ENCODE results near the gene FNDC3A. TPM values are rescaled to one million over a fixed set of nuclear protein-coding genes. Genes with fewer than 3 reads are reported as not detected.
A peak's percentile ranks its signal among the peaks of the same experiment; 100 is the strongest.

The FNDC3A gene
- total and polyA plus RNA-seq, 3 experiments from 2014 or later, result 8.8 to 22.7 (median 21.8) TPM

GRCh38 chr13:49023431-49023830, 47.7 kb downstream of the FNDC3A start:
- peaks cover 12 to 43% (median 35%) of the 10 kb centered on the region in 3 donors for H3K36me3 Mint-ChIP-seq
- H3K4me3 ChIP-seq (ENCODE audit: low read length), result no peak overlapping the region
- CTCF ChIA-PET, result no interaction called here
- no peaks in the 10 kb centered on the region for H3K4me1 ChIP-seq (ENCODE audit: insufficient read depth, low read length)
- no peak for DNase-seq
- H3K27me3 Mint-ChIP-seq, result no peaks in the 10 kb centered on the region
- peaks cover 8 to 23% (median 17%) of the 10 kb centered on the region in 3 donors for H3K4me1 Mint-ChIP-seq
- H3K27me3 ChIP-seq (ENCODE audit: insufficient read depth, low read length, poor library complexity, severe bottlenecking), result no peaks in the 10 kb centered on the region
- H3K27ac ChIP-seq (ENCODE audit: low read depth, low read length), result no peak overlapping the region
- POLR2A ChIA-PET, result no interaction called here
- peaks cover 2 to 11% (median 3%) of the 10 kb centered on the region in 5 donors for H3K9me3 Mint-ChIP-seq
- H3K9me3 ChIP-seq (ENCODE audit: low read length), result no peaks in the 10 kb centered on the region
- no peak overlapping the region for H3K4me3 Mint-ChIP-seq
- H3K36me3 ChIP-seq (ENCODE audit: insufficient read depth, low read length), result no peaks in the 10 kb centered on the region
- no peak overlapping the region for H3K27ac Mint-ChIP-seq

- H3K36me3 Mint-ChIP-seq, result peaks cover 10 to 38% (median 31%) of the 10 kb centered on the region in 3 donors
These were observed 51.1 kb downstream of the FNDC3A start for GRCh38 chr13:49026851-49027250.

GRCh38 chr13:49029570-49029969, 53.9 kb downstream of the FNDC3A start:
- ChIA-PET CTCF (no interaction called here), POLR2A (no interaction called here)
- peaks cover 2 to 10% (median 9%) of the 10 kb centered on the region in 3 donors for H3K4me1 Mint-ChIP-seq
- H3K27ac Mint-ChIP-seq, result no peak overlapping the region
- DNase-seq, result no peak
- H3K4me3 ChIP-seq (ENCODE audit: low read length), result no peak overlapping the region
- no peak overlapping the region for H3K27ac ChIP-seq (ENCODE audit: low read depth, low read length)
- no peaks in the 10 kb centered on the region for H3K4me1 ChIP-seq (ENCODE audit: insufficient read depth, low read length)
- no peaks in the 10 kb centered on the region for H3K9me3 ChIP-seq (ENCODE audit: low read length)
- H3K36me3 ChIP-seq (ENCODE audit: insufficient read depth, low read length), result no peaks in the 10 kb centered on the region
- H3K4me3 Mint-ChIP-seq, result no peak overlapping the region
- H3K36me3 Mint-ChIP-seq, result peaks cover 10 to 23% (median 20%) of the 10 kb centered on the region in 3 donors
- peaks cover 0 to 4% (median 0%) of the 10 kb centered on the region in 5 donors for H3K9me3 Mint-ChIP-seq
- no peaks in the 10 kb centered on the region for H3K27me3 Mint-ChIP-seq
- H3K27me3 ChIP-seq (ENCODE audit: insufficient read depth, low read length, poor library complexity, severe bottlenecking), result no peaks in the 10 kb centered on the region

More at GRCh38 chr13:49026851-49027250, 51.1 kb downstream of the FNDC3A start:
- Mint-ChIP-seq H3K27ac (no peak overlapping the region), H3K9me3 (peaks cover 2 to 13% (median 3%) of the 10 kb centered on the region in 5 donors), H3K4me1 (peaks cover 0 to 6% (median 5%) of the 10 kb centered on the region in 3 donors), H3K27me3 (no peaks in the 10 kb centered on the region), H3K4me3 (peak overlapping the region in 1 of 7 donors; percentile 44)
- Histone ChIP-seq H3K4me1 (ENCODE audit: insufficient read depth, low read length) (no peaks in the 10 kb centered on the region), H3K4me3 (ENCODE audit: low read length) (no peak overlapping the region), H3K9me3 (ENCODE audit: low read length) (no peaks in the 10 kb centered on the region), H3K27me3 (ENCODE audit: insufficient read depth, low read length, poor library complexity, severe bottlenecking) (no peaks in the 10 kb centered on the region), H3K27ac (ENCODE audit: low read depth, low read length) (no peak overlapping the region), H3K36me3 (ENCODE audit: insufficient read depth, low read length) (no peaks in the 10 kb centered on the region)
- ChIA-PET CTCF (no interaction called here), POLR2A (no interaction called here)
- no peak for DNase-seq

DNA sequence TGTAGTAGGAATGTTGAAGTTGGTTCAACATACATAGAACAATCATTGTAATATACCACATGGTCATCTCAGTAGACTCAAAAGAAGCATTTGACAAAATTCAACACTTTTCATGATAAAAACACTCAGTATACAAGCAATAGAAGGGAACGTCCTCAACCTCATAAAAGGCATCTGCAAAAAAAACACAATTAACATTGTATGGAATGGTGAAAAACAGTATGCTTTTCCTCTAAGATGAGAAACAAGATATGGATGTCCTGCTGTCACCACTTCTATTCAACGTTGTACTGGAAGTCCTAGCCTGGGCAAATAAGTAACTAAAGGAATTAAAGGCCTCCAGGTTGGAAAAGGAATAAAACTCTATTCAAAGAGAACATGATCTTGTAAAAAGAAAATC, 54.5 kb downstream of the FNDC3A start:
- no peaks in the 10 kb centered on the region for H3K9me3 ChIP-seq (ENCODE audit: low read length)
- DNase-seq, result no peak
- Mint-ChIP-seq H3K27me3 (no peaks in the 10 kb centered on the region), H3K36me3 (peaks cover 10 to 23% (median 20%) of the 10 kb centered on the region in 3 donors), H3K4me1 (peaks cover 2 to 10% (median 9%) of the 10 kb centered on the region in 3 donors), H3K27ac (no peak overlapping the region), H3K4me3 (no peak overlapping the region), H3K9me3 (peaks cover 0 to 4% (median 0%) of the 10 kb centered on the region in 5 donors)
- no peak overlapping the region for H3K4me3 ChIP-seq (ENCODE audit: low read length)
- H3K36me3 ChIP-seq (ENCODE audit: insufficient read depth, low read length), result no peaks in the 10 kb centered on the region
- no peaks in the 10 kb centered on the region for H3K27me3 ChIP-seq (ENCODE audit: insufficient read depth, low read length, poor library complexity, severe bottlenecking)
- ChIA-PET POLR2A (no interaction called here), CTCF (interaction anchor here (0.7 kb wide), 1 partner anchor 8 kb away, joined by 3 read pairs; no protein-coding TSS in a partner anchor)
- H3K4me1 ChIP-seq (ENCODE audit: insufficient read depth, low read length), result no peaks in the 10 kb centered on the region
- H3K27ac ChIP-seq (ENCODE audit: low read depth, low read length), result no peak overlapping the region

GRCh38 chr13:49040872-49041271, 65.2 kb downstream of the FNDC3A start:
- no peak overlapping the region for H3K27ac Mint-ChIP-seq
- no peak overlapping the region for H3K27ac ChIP-seq (ENCODE audit: low read depth, low read length)

GRCh38 chr13:49042476-49042875, 66.8 kb downstream of the FNDC3A start:
- Mint-ChIP-seq H3K4me3 (no peak overlapping the region), H3K27ac (peak overlapping the region in 1 of 8 donors; percentile 12), H3K36me3 (peaks cover 11 to 22% (median 11%) of the 10 kb centered on the region in 3 donors), H3K27me3 (no peaks in the 10 kb centered on the region), H3K4me1 (peaks cover 9 to 23% (median 10%) of the 10 kb centered on the region in 3 donors), H3K9me3 (no peaks in the 10 kb centered on the region)
- Histone ChIP-seq H3K4me3 (ENCODE audit: low read length) (no peak overlapping the region), H3K36me3 (ENCODE audit: insufficient read depth, low read length) (no peaks in the 10 kb centered on the region), H3K27me3 (ENCODE audit: insufficient read depth, low read length, poor library complexity, severe bottlenecking) (no peaks in the 10 kb centered on the region), H3K27ac (ENCODE audit: low read depth, low read length) (no peak overlapping the region), H3K9me3 (ENCODE audit: low read length) (no peaks in the 10 kb centered on the region), H3K4me1 (ENCODE audit: insufficient read depth, low read length) (no peaks in the 10 kb centered on the region)
- ChIA-PET CTCF (interaction anchor here (1.3 kb wide), 1 partner anchor 22 kb away, joined by 3 read pairs; no protein-coding TSS in a partner anchor), POLR2A (no interaction called here)
- no peak for DNase-seq

More at GRCh38 chr13:49040872-49041271, 65.2 kb downstream of the FNDC3A start:
- POLR2A ChIA-PET, result no interaction called here
- H3K4me3 Mint-ChIP-seq, result no peak overlapping the region
- H3K27me3 Mint-ChIP-seq, result no peaks in the 10 kb centered on the region
- Histone ChIP-seq H3K9me3 (ENCODE audit: low read length) (no peaks in the 10 kb centered on the region), H3K36me3 (ENCODE audit: insufficient read depth, low read length) (no peaks in the 10 kb centered on the region), H3K4me3 (ENCODE audit: low read length) (no peak overlapping the region), H3K4me1 (ENCODE audit: insufficient read depth, low read length) (no peaks in the 10 kb centered on the region), H3K27me3 (ENCODE audit: insufficient read depth, low read length, poor library complexity, severe bottlenecking) (no peaks in the 10 kb centered on the region)
- H3K4me1 Mint-ChIP-seq, result peaks cover 5 to 13% (median 7%) of the 10 kb centered on the region in 3 donors
- H3K36me3 Mint-ChIP-seq, result peaks cover 9 to 17% (median 10%) of the 10 kb centered on the region in 3 donors
- DNase-seq, result no peak
- CTCF ChIA-PET, result no interaction called here
- H3K9me3 Mint-ChIP-seq, result no peaks in the 10 kb centered on the region

GRCh38 chr13:49044008-49044407, 68.3 kb downstream of the FNDC3A start:
- Mint-ChIP-seq H3K4me1 (peaks cover 9 to 34% (median 11%) of the 10 kb centered on the region in 3 donors), H3K36me3 (peaks cover 9 to 30% (median 11%) of the 10 kb centered on the region in 3 donors), H3K9me3 (peaks cover 0 to 3% (median 0%) of the 10 kb centered on the region in 5 donors), H3K4me3 (no peak overlapping the region), H3K27ac (peak overlapping the region in 1 of 8 donors; percentile 74), H3K27me3 (no peaks in the 10 kb centered on the region)
- Histone ChIP-seq H3K4me3 (ENCODE audit: low read length) (no peak overlapping the region), H3K9me3 (ENCODE audit: low read length) (no peaks in the 10 kb centered on the region), H3K27ac (ENCODE audit: low read depth, low read length) (no peak overlapping the region), H3K4me1 (ENCODE audit: insufficient read depth, low read length) (no peaks in the 10 kb centered on the region), H3K27me3 (ENCODE audit: insufficient read depth, low read length, poor library complexity, severe bottlenecking) (no peaks in the 10 kb centered on the region), H3K36me3 (ENCODE audit: insufficient read depth, low read length) (no peaks in the 10 kb centered on the region)
- no peak for DNase-seq
- POLR2A ChIA-PET, result no interaction called here
- CTCF ChIA-PET, result no interaction called here

DNA sequence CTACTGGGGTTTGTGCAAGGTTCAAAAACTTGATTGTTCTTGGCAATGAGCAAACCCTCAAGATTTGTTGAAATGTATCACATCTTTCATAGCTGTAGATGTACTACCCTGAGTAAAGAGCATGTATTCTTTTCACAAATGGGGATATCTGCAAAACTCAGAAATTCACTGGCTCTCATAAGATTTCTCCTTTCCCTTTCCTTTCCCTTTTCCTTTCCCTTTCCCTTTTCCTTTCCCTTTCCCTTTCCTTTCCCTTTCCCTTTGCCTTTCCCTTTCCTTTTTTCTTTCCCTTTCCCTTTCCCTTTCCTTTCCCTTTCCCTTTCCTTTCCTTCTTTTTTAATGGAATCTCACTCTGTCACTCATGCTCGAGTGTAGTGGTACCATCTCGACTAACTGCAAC, 69.1 kb downstream of the FNDC3A start:
- H3K4me1 Mint-ChIP-seq, result peaks cover 9 to 40% (median 15%) of the 10 kb centered on the region in 3 donors
- peaks cover 0 to 3% (median 0%) of the 10 kb centered on the region in 5 donors for H3K9me3 Mint-ChIP-seq
- H3K27me3 Mint-ChIP-seq, result no peaks in the 10 kb centered on the region
- Histone ChIP-seq H3K4me1 (ENCODE audit: insufficient read depth, low read length) (no peaks in the 10 kb centered on the region), H3K36me3 (ENCODE audit: insufficient read depth, low read length) (no peaks in the 10 kb centered on the region), H3K9me3 (ENCODE audit: low read length) (no peaks in the 10 kb centered on the region), H3K4me3 (ENCODE audit: low read length) (no peak overlapping the region), H3K27ac (ENCODE audit: low read depth, low read length) (no peak overlapping the region), H3K27me3 (ENCODE audit: insufficient read depth, low read length, poor library complexity, severe bottlenecking) (no peaks in the 10 kb centered on the region)
- H3K4me3 Mint-ChIP-seq, result no peak overlapping the region
- peaks cover 6 to 26% (median 9%) of the 10 kb centered on the region in 3 donors for H3K36me3 Mint-ChIP-seq
- H3K27ac Mint-ChIP-seq, result no peak overlapping the region
- DNase-seq, result no peak
- ChIA-PET CTCF (no interaction called here), POLR2A (interaction anchor here (0.7 kb wide), 1 partner anchor 22 kb away, joined by 8 read pairs; no protein-coding TSS in a partner anchor)

All from CD8-positive, alpha-beta memory T cell (primary cell).